ENCODE results near the gene ZNF665. TPM values are rescaled to one million over a fixed set of nuclear protein-coding genes. Genes with fewer than 3 reads are reported as not detected.

The ZNF665 gene
- total and polyA plus RNA-seq, 2 donors (not counting 3 experiments of a cell fraction or from before 2014, with no cell fraction given), result 1.3 to 2.1 TPM

DNA sequence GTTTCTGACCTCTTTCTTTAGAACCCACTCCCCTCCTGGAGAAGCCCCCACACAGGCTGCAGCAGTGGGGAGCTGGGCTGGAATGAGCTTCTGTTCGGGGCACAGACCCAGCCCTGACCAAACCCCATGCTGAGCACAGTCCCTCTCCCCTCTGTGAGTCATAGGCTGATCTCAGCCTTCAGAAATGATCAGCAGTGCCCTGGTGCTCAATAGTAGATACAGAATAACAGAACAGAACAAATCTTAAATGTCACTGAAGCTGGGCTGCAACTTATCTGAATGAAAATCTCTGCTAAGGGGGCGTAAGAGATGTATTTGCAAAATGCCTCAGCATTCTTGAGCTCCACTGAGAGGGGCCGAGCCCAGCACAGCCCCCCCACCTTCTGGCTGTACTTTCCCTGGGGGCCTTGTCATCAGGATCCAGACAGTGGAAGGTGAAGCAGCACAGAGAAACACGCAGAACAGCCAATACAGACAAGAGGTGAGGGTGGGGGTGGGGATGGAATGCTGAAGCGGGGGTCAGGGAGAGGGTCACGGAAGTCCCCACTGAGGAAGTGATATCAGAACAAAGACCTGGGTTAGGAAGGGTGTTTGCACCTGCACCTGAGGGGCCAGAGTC, 9.9 kb downstream of the ZNF665 start:
- dilution Hi-C loops (cut with MboI; ENCODE audit: extremely low pct_ligation_motif_present, low sequenced_read_pairs), result no loop called here
- H3K9ac ChIP-seq (replicated peaks; ENCODE audit: extremely low read depth, insufficient read depth, low read length), result no peak overlapping the region
- intact Hi-C loops (cut with micrococcal nuclease), result no loop called here
- no TSS peak for BruUV-seq (replicated peaks)
- no peak for TF ChIP-seq GATA2 (IDR thresholded peaks at IDR 0.05; ENCODE audit: insufficient read depth, insufficient read length, low read depth, low read length)
- no peak for TF ChIP-seq EZH2 (IDR thresholded peaks at IDR 0.05; ENCODE audit: borderline replicate concordance, low read depth, low read length, severe bottlenecking)
- TF ChIP-seq MYC (IDR thresholded peaks at IDR 0.05; ENCODE audit: low read depth, low read length), result no peak
- TF ChIP-seq, protein P1, sequence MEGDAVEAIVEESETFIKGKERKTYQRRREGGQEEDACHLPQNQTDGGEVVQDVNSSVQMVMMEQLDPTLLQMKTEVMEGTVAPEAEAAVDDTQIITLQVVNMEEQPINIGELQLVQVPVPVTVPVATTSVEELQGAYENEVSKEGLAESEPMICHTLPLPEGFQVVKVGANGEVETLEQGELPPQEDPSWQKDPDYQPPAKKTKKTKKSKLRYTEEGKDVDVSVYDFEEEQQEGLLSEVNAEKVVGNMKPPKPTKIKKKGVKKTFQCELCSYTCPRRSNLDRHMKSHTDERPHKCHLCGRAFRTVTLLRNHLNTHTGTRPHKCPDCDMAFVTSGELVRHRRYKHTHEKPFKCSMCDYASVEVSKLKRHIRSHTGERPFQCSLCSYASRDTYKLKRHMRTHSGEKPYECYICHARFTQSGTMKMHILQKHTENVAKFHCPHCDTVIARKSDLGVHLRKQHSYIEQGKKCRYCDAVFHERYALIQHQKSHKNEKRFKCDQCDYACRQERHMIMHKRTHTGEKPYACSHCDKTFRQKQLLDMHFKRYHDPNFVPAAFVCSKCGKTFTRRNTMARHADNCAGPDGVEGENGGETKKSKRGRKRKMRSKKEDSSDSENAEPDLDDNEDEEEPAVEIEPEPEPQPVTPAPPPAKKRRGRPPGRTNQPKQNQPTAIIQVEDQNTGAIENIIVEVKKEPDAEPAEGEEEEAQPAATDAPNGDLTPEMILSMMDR (IDR thresholded peaks at IDR 0.05; ENCODE audit: extremely low read depth in 1 of 2, insufficient read depth in 1 of 2, low read depth in 1 of 2, low read length in 2 of 2), result no peak
- TF ChIP-seq POLR2AphosphoS5 (IDR thresholded peaks at IDR 0.05; ENCODE audit: insufficient read depth, low read depth, low read length), result no peak
- TF ChIP-seq POLR2A (IDR thresholded peaks at IDR 0.05; ENCODE audit: low read depth, low read length), result no peak
- TF ChIP-seq, protein P2, sequence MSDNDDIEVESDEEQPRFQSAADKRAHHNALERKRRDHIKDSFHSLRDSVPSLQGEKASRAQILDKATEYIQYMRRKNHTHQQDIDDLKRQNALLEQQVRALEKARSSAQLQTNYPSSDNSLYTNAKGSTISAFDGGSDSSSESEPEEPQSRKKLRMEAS (IDR thresholded peaks at IDR 0.05; ENCODE audit: insufficient read depth, insufficient read length), result no peak
- no peak for TF ChIP-seq JUN (IDR thresholded peaks at IDR 0.05; ENCODE audit: borderline replicate concordance, insufficient read depth, insufficient read length, low read depth)
- TF ChIP-seq FOS (IDR thresholded peaks at IDR 0.05; ENCODE audit: borderline replicate concordance, insufficient read depth, low read length), result no peak
- POLR2A ChIA-PET, result no interaction called here
- H3K27ac ChIP-seq (ENCODE audit: insufficient read depth, low read depth, low read length), result no peak overlapping the region
- H3K79me2 ChIP-seq (ENCODE audit: control insufficient read depth, insufficient read depth, low read length), result no peaks in the 10 kb centered on the region
- no peaks in the 10 kb centered on the region for H3K27me3 ChIP-seq (ENCODE audit: control insufficient read depth in 2 of 2, insufficient read depth in 2 of 2, low read length in 2 of 2)
- no peaks in the 10 kb centered on the region for H3K4me1 ChIP-seq (ENCODE audit: control insufficient read depth, extremely low read depth, insufficient read depth, low read length)
- H3K9me3 ChIP-seq (replicated peaks; ENCODE audit: control insufficient read depth, insufficient read depth, low read length), result no peaks in the 10 kb centered on the region
- H3K9me1 ChIP-seq (replicated peaks; ENCODE audit: control insufficient read depth, extremely low read depth, insufficient read depth, low read length), result no peaks in the 10 kb centered on the region
- FAIRE-seq (no peak), DNase-seq (ENCODE audit: low read depth, low spot score) (no peak)
- no peak overlapping the region for H3K4me3 ChIP-seq (replicated peaks in 1 of 3; ENCODE audit: insufficient read depth in 1 of 3, low read depth in 1 of 3, low read length in 3 of 3)
- no peaks in the 10 kb centered on the region for H3K36me3 ChIP-seq (ENCODE audit: control insufficient read depth in 2 of 2, extremely low read depth in 1 of 2, insufficient read depth in 2 of 2, low read length in 2 of 2)
- no peak overlapping the region for H3K4me2 ChIP-seq (ENCODE audit: insufficient read depth, low read length)
- H4K20me1 ChIP-seq (replicated peaks; ENCODE audit: control insufficient read depth, extremely low read depth, insufficient read depth, low read length), result no peaks in the 10 kb centered on the region
- H2AFZ ChIP-seq (ENCODE audit: low read depth, low read length), result no peak overlapping the region
- CTCF ChIA-PET, result interaction anchor here (6.2 kb wide), 1 partner anchor 106 kb away, joined by 26 read pairs; no protein-coding TSS in a partner anchor

Measured in endothelial cell of umbilical vein (primary cell).